ENCODE results near the gene LRRC32. TPM values are rescaled to one million over a fixed set of nuclear protein-coding genes. Genes with fewer than 3 reads are reported as not detected.

The LRRC32 gene
- total and polyA plus RNA-seq, 2 donors (not counting 1 experiment from before 2014, with no cell fraction given), result 19.2 to 103 TPM

GRCh38 chr11:76696756-76697155 is 26.2 kb upstream of the LRRC32 start:
- Histone ChIP-seq H3K27me3 (ENCODE audit: control insufficient read depth, insufficient read depth, low read length) (no peaks in the 10 kb centered on the region), H2AFZ (ENCODE audit: low read length) (no peak overlapping the region), H3K4me1 (ENCODE audit: control insufficient read depth, extremely low read depth, insufficient read depth, low read length) (peaks cover 27% of the 10 kb centered on the region), H4K20me1 (ENCODE audit: control insufficient read depth, extremely low read depth, insufficient read depth, low read length) (no peaks in the 10 kb centered on the region), H3K9me3 (ENCODE audit: control insufficient read depth, insufficient read depth, low read depth, low read length) (no peaks in the 10 kb centered on the region), H3K27ac (ENCODE audit: insufficient read depth, low read length) (no peak overlapping the region), H3K36me3 (ENCODE audit: control insufficient read depth, insufficient read depth, low read length) (no peaks in the 10 kb centered on the region), H3K4me3 (replicated peaks in 1 of 4; ENCODE audit: control extremely low read depth in 1 of 4, insufficient read depth in 1 of 4, low read depth in 3 of 4, low read length in 4 of 4) (no peak overlapping the region), H3K79me2 (ENCODE audit: control insufficient read depth, insufficient read depth, low read length) (no peaks in the 10 kb centered on the region), H3K4me2 (ENCODE audit: extremely low read depth, insufficient read depth, low read length) (no peak overlapping the region), H3K9ac (ENCODE audit: insufficient read depth, low read length) (no peak overlapping the region)
- DNase-seq (ENCODE audit: low read depth in 2 of 2), result no peak
- TF ChIP-seq EZH2 (IDR thresholded peaks at IDR 0.05; ENCODE audit: low read length, missing control alignments), result no peak
- TF ChIP-seq CTCF (conservative IDR thresholded peaks at IDR 0.05 in 1 of 2, IDR thresholded peaks at IDR 0.05 in 1 of 2; ENCODE audit: low read depth in 1 of 2, low read length in 2 of 2), result no peak

- no peak overlapping the region for H3K4me2 ChIP-seq (ENCODE audit: extremely low read depth, insufficient read depth, low read length)
- H3K27me3 ChIP-seq (ENCODE audit: control insufficient read depth, insufficient read depth, low read length), result no peaks in the 10 kb centered on the region
- no peaks in the 10 kb centered on the region for H3K9me3 ChIP-seq (ENCODE audit: control insufficient read depth, insufficient read depth, low read depth, low read length)
- H3K79me2 ChIP-seq (ENCODE audit: control insufficient read depth, insufficient read depth, low read length), result no peaks in the 10 kb centered on the region
- H3K4me1 ChIP-seq (ENCODE audit: control insufficient read depth, extremely low read depth, insufficient read depth, low read length), result peaks cover 17% of the 10 kb centered on the region
- DNase-seq (ENCODE audit: low read depth in 2 of 2), result no peak
- H3K4me3 ChIP-seq (replicated peaks in 1 of 4; ENCODE audit: control extremely low read depth in 1 of 4, insufficient read depth in 1 of 4, low read depth in 3 of 4, low read length in 4 of 4), result no peak overlapping the region
- no peaks in the 10 kb centered on the region for H3K36me3 ChIP-seq (ENCODE audit: control insufficient read depth, insufficient read depth, low read length)
- H4K20me1 ChIP-seq (ENCODE audit: control insufficient read depth, extremely low read depth, insufficient read depth, low read length), result no peaks in the 10 kb centered on the region
- no peak overlapping the region for H2AFZ ChIP-seq (ENCODE audit: low read length)
- TF ChIP-seq CTCF (conservative IDR thresholded peaks at IDR 0.05 in 1 of 2, IDR thresholded peaks at IDR 0.05 in 1 of 2; ENCODE audit: low read depth in 1 of 2, low read length in 2 of 2) (no peak), EZH2 (IDR thresholded peaks at IDR 0.05; ENCODE audit: low read length, missing control alignments) (no peak)
- no peak overlapping the region for H3K9ac ChIP-seq (ENCODE audit: insufficient read depth, low read length)
- H3K27ac ChIP-seq (ENCODE audit: insufficient read depth, low read length), result no peak overlapping the region
Measured at GRCh38 chr11:76695771-76696170, 25.2 kb upstream of the LRRC32 start.

- no peaks in the 10 kb centered on the region for H3K79me2 ChIP-seq (ENCODE audit: control insufficient read depth, insufficient read depth, low read length)
- H3K4me3 ChIP-seq (replicated peaks in 1 of 4; ENCODE audit: control extremely low read depth in 1 of 4, insufficient read depth in 1 of 4, low read depth in 3 of 4, low read length in 4 of 4), result no peak overlapping the region
- no peaks in the 10 kb centered on the region for H3K9me3 ChIP-seq (ENCODE audit: control insufficient read depth, insufficient read depth, low read depth, low read length)
- H3K27me3 ChIP-seq (ENCODE audit: control insufficient read depth, insufficient read depth, low read length), result no peaks in the 10 kb centered on the region
- no peak overlapping the region for H3K4me2 ChIP-seq (ENCODE audit: extremely low read depth, insufficient read depth, low read length)
- H2AFZ ChIP-seq (ENCODE audit: low read length), result no peak overlapping the region
- TF ChIP-seq EZH2 (IDR thresholded peaks at IDR 0.05; ENCODE audit: low read length, missing control alignments), result no peak
- no peak for TF ChIP-seq CTCF (conservative IDR thresholded peaks at IDR 0.05 in 1 of 2, IDR thresholded peaks at IDR 0.05 in 1 of 2; ENCODE audit: low read depth in 1 of 2, low read length in 2 of 2)
- no peak overlapping the region for H3K27ac ChIP-seq (ENCODE audit: insufficient read depth, low read length)
- H4K20me1 ChIP-seq (ENCODE audit: control insufficient read depth, extremely low read depth, insufficient read depth, low read length), result no peaks in the 10 kb centered on the region
- peaks cover 11% of the 10 kb centered on the region for H3K4me1 ChIP-seq (ENCODE audit: control insufficient read depth, extremely low read depth, insufficient read depth, low read length)
- no peak for DNase-seq (ENCODE audit: low read depth in 2 of 2)
- no peak overlapping the region for H3K9ac ChIP-seq (ENCODE audit: insufficient read depth, low read length)
- no peaks in the 10 kb centered on the region for H3K36me3 ChIP-seq (ENCODE audit: control insufficient read depth, insufficient read depth, low read length)
Measured at GRCh38 chr11:76695133-76695532, 24.6 kb upstream of the LRRC32 start.
